B cell (primary cell): ENCODE measurements around the gene IL5RA. TPM values are rescaled to one million over a fixed set of nuclear protein-coding genes. Genes with fewer than 3 reads are reported as not detected.

Experiments
- ATAC-seq: fragments of 200-7000 bp; cut with Tn5 transposase; one replicate; pipeline ENCODE4 v1.10.0; 2021; ENCODE audit warnings: low read depth, mild to moderate bottlenecking, moderate number of reproducible peaks, moderate library complexity
- CTCF ChIA-PET: fragments of 350-600 bp; sonication (Branson Sonifier 250); formaldehyde crosslinking; loops from one replicate; lab custom pipeline; 2021; ENCODE audit warnings: antibody characterized with exemption, inconsistent platforms; lab: Charles Lee
- POLR2A ChIA-PET: fragments of 350-600 bp; sonication (Branson Sonifier 250); formaldehyde crosslinking; loops from one replicate; lab custom pipeline; 2021; ENCODE audit warnings: antibody characterized with exemption; lab: Charles Lee
- DNase-seq: peaks from one replicate; pipeline ENCODE4 v3.0.0; 2013
- H2AFZ ChIP-seq: 2 replicates; pipeline ENCODE4 v1.6.1; 2012; ENCODE audit warnings: mild to moderate bottlenecking, low read depth, low read length; ENCODE audit not compliant: insufficient read depth, poor library complexity, severe bottlenecking
- H3K27ac ChIP-seq, 2 donors: 1 replicate in 1 of 2; 2 replicates in 1 of 2; pipeline ENCODE4 v1.5.1; 2012 to 2013; ENCODE audit warnings: low read length in 2 of 2, mild to moderate bottlenecking in 2 of 2, moderate library complexity in 1 of 2
- H3K27me3 ChIP-seq, 4 experiments: fragments of 200-600 bp in 1 of 4; sonication (generic) in 1 of 4; replicated peaks in 1 of 4; 1 replicate in 2 of 4; 2 replicates in 2 of 4; pipeline versions ENCODE4 v1.6.1 to v1.7.0; 2013 to 2016; ENCODE audit warnings: low read length in 3 of 4, mild to moderate bottlenecking in 2 of 4, mixed read lengths in 1 of 4, moderate library complexity in 1 of 4; ENCODE audit not compliant: insufficient read depth in 4 of 4, control insufficient read depth in 3 of 4; ENCODE audit errors: control extremely low read depth in 1 of 4
- H3K36me3 ChIP-seq, 2 experiments: replicated peaks in 1 of 2; 1 replicate in 1 of 2; 2 replicates in 1 of 2; pipeline versions ENCODE4 v1.6.1 to v1.7.1; 2013; ENCODE audit warnings: low read length in 1 of 2; ENCODE audit not compliant: insufficient read depth in 2 of 2, control insufficient read depth in 1 of 2; ENCODE audit errors: control extremely low read depth in 1 of 2, extremely low read depth in 1 of 2
- H3K4me1 ChIP-seq, 2 donors: fragments of 200-600 bp in 1 of 2; sonication (generic) in 1 of 2; 1 replicate in 1 of 2; 2 replicates in 1 of 2; pipeline versions ENCODE4 v1.5.1 to v1.6.1; 2013 to 2017; ENCODE audit warnings: low read length in 2 of 2; ENCODE audit not compliant: control insufficient read depth in 2 of 2, insufficient read depth in 2 of 2
- H3K4me2 ChIP-seq: replicated peaks from 2 replicates; pipeline ENCODE3; 2012; ENCODE audit warnings: mild to moderate bottlenecking, low read depth, low read length; ENCODE audit not compliant: poor library complexity, severe bottlenecking
- H3K4me3 ChIP-seq, 5 experiments: fragments of 200-600 bp in 1 of 5; sonication (generic) in 1 of 5; 1 replicate in 3 of 5; 2 replicates in 2 of 5; pipeline versions ENCODE4 v1.5.1 to v1.7.0; 2011 to 2016; ENCODE audit warnings: low read length in 4 of 5, mild to moderate bottlenecking in 4 of 5, low read depth in 2 of 5, control low read depth in 1 of 5, moderate library complexity in 1 of 5; ENCODE audit not compliant: insufficient read depth in 1 of 5; ENCODE audit errors: control extremely low read depth in 1 of 5, extremely low read depth in 1 of 5
- H3K79me2 ChIP-seq: fragments of 200-600 bp; sonication (generic); one replicate; pipeline ENCODE4 v1.6.0; 2016; ENCODE audit warnings: low read length; ENCODE audit not compliant: control insufficient read depth, insufficient read depth
- H3K9ac ChIP-seq: fragments of 200-600 bp; sonication (generic); 2 replicates; pipeline ENCODE4 v1.6.1; 2017; ENCODE audit warnings: mild to moderate bottlenecking, low read length, moderate library complexity
- H3K9me3 ChIP-seq, 3 donors: one replicate each; pipeline versions ENCODE4 v1.6.1 to v1.7.1; 2013; ENCODE audit warnings: low read length in 2 of 3; ENCODE audit not compliant: control insufficient read depth in 2 of 3, insufficient read depth in 1 of 3; ENCODE audit errors: control extremely low read depth in 1 of 3
- H4K20me1 ChIP-seq: 2 replicates; pipeline ENCODE4 v1.6.0; 2012; ENCODE audit warnings: mild to moderate bottlenecking, low read length; ENCODE audit not compliant: insufficient read depth, control insufficient read depth, poor library complexity, severe bottlenecking
- H3K27ac Mint-ChIP-seq: one replicate; pipeline ENCODE4 v1.8.0; 2021; ENCODE audit warnings: mixed read lengths
- H3K27me3 Mint-ChIP-seq: one replicate; pipeline ENCODE4 v1.8.0; 2021; ENCODE audit warnings: mixed read lengths
- H3K4me1 Mint-ChIP-seq: one replicate; pipeline ENCODE4 v1.8.0; 2021; ENCODE audit warnings: mixed read lengths
- H3K4me3 Mint-ChIP-seq: one replicate; pipeline ENCODE4 v1.8.0; 2021; ENCODE audit warnings: mixed read lengths
- H3K9me3 Mint-ChIP-seq: one replicate; pipeline ENCODE4 v1.8.0; 2022; ENCODE audit warnings: mixed read lengths; ENCODE audit not compliant: insufficient read depth
- CTCF ChIP-seq: fragments of 200-600 bp; IDR thresholded peaks from one replicate; pipeline ENCODE4 v1.8.0; 2022; ENCODE audit warnings: antibody characterized with exemption, mild to moderate bottlenecking
- EZH2 ChIP-seq: IDR thresholded peaks from 2 replicates; pipeline ENCODE4 v1.6.1; 2012; ENCODE audit warnings: borderline replicate concordance, low read depth, mild to moderate bottlenecking, moderate library complexity, low read length; ENCODE audit not compliant: insufficient read depth, poor library complexity, severe bottlenecking
- WGBS: methylation state at CpG from one replicate; pipeline ENCODE4 v1.1.5; 2013; ENCODE audit warnings: missing lambda C conversion rate; ENCODE audit not compliant: insufficient coverage; 5-methylcytosine and 5-hydroxymethylcytosine counted together
- intact Hi-C: fragments of 100-400 bp; cut with micrococcal nuclease; formaldehyde crosslinking; loops from one replicate; pipeline ENCODE4 v1.10.0; 2022
- polyA plus RNA-seq: library from polyadenylated mRNA; depleted of rRNA; stranded (reverse); fragments of >200 nt; gene quantifications from 2 replicates; pipeline ENCODE4 v1.2.3, GENCODE V29; 2012
- small RNA-seq: library from RNA; depleted of rRNA; stranded (forward); fragments of <200 nt; gene quantifications from one replicate; pipeline ENCODE3, GENCODE V24; 2012; ENCODE audit warnings: low replicate concordance, low read depth; ENCODE audit not compliant: insufficient read length
- total RNA-seq, 2 donors: library from RNA; stranded (reverse); fragments of 120-200 nt in 1 of 2; gene quantifications; 1 replicate in 1 of 2; 2 replicates in 1 of 2; pipeline versions ENCODE4 v1.2.3 to v1.2.4, GENCODE V29; 2013 to 2022

IL5RA gene
- total and polyA plus RNA-seq, 2 donors (not counting 1 experiment from before 2014, with no cell fraction given), result 1.0 to 2.6 TPM

DNA sequence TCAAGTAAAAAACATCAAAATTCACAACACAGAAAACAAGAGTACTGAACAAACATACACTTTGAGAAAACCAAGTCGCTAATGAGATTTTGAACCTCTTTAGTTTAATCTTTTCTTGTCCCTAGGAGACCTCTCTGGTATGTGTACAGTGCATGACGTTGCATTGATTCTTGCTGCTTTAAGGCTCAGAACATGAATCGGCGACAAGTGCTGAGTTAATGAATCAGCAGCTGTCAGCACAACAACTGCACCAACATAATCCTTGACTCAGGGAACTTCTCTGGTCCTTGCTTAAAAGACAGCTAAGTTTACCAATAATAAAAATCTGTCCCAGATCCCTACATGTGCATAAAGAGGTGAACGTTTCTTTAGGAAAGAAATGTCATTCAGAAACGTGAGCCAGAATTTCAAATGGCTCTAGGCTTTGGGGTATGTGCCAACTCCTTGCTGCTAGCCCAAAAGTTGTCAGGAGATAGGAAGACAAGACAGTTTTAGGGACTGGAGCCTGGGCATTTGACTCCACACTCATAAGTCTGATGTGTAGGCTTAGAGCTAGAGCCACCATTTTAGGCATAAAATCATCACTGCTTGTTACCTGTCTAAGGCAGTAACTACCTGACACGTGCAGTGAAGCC, 86.9 kb downstream of the IL5RA start:
- H3K36me3 ChIP-seq, result no peaks in the 10 kb centered on the region
- H3K9me3 ChIP-seq, result no peaks in the 10 kb centered on the region
- TF ChIP-seq CTCF, result no peak
- TF ChIP-seq EZH2, result no peak
- H3K4me2 ChIP-seq, result no peak overlapping the region
- H2AFZ ChIP-seq, result no peak overlapping the region
- peaks cover 21% of the 10 kb centered on the region for H3K27me3 Mint-ChIP-seq
- peaks cover 0 to 14% (median 6%) of the 10 kb centered on the region in 4 experiments for H3K27me3 ChIP-seq
- intact Hi-C loops, result no loop called here
- no peak overlapping the region for H3K4me3 ChIP-seq
- no peak overlapping the region for H3K27ac ChIP-seq
- H3K4me1 Mint-ChIP-seq, result peaks cover under 1% of the 10 kb centered on the region
- no peaks in the 10 kb centered on the region for H3K9me3 Mint-ChIP-seq
- H3K4me3 Mint-ChIP-seq, result no peak overlapping the region
- H3K9ac ChIP-seq, result no peak overlapping the region
- H3K4me1 ChIP-seq, result no peaks in the 10 kb centered on the region
- DNase-seq (no peak), ATAC-seq (no peak)
- no peaks in the 10 kb centered on the region for H4K20me1 ChIP-seq
- CTCF ChIA-PET, result no interaction called here
- WGBS, result 78% methylated on average over 3 of the region's 7 CpGs
- no peak overlapping the region for H3K27ac Mint-ChIP-seq
- POLR2A ChIA-PET, result no interaction called here
- H3K79me2 ChIP-seq, result no peaks in the 10 kb centered on the region

- CTCF ChIA-PET, result no interaction called here
- Histone ChIP-seq H3K27me3 (peaks cover 0 to 14% (median 8%) of the 10 kb centered on the region in 4 experiments), H3K79me2 (no peaks in the 10 kb centered on the region), H3K27ac (no peak overlapping the region), H3K4me3 (no peak overlapping the region), H4K20me1 (no peaks in the 10 kb centered on the region), H3K4me2 (no peak overlapping the region), H3K9ac (no peak overlapping the region), H3K9me3 (no peaks in the 10 kb centered on the region), H3K4me1 (no peaks in the 10 kb centered on the region), H2AFZ (no peak overlapping the region), H3K36me3 (no peaks in the 10 kb centered on the region)
- 95% methylated on average over 6 of the region's 7 CpGs for WGBS
- no peaks in the 10 kb centered on the region for H3K4me1 Mint-ChIP-seq
- H3K27ac Mint-ChIP-seq, result no peak overlapping the region
- ATAC-seq (no peak), DNase-seq (no peak)
- no peaks in the 10 kb centered on the region for H3K9me3 Mint-ChIP-seq
- POLR2A ChIA-PET, result no interaction called here
- intact Hi-C loops, result no loop called here
- no peak overlapping the region for H3K4me3 Mint-ChIP-seq
- TF ChIP-seq CTCF, result no peak
- no peak for TF ChIP-seq EZH2
- peaks cover 32% of the 10 kb centered on the region for H3K27me3 Mint-ChIP-seq
These were observed 90.0 kb downstream of the IL5RA start for GRCh38 chr3:3020209-3020608.

Small RNA genes lying within 50 kb of the gene (small RNA-seq; reads per million reads assigned to genes)
- not detected for gene RF00416

Other genes starting within 250 kb of the IL5RA start
- 40.6 and 52.8 TPM in 2 replicates for gene TRNT1, start 16.6 kb upstream of the IL5RA start, total RNA-seq
- 4.5 and 6.6 TPM in 2 replicates for gene TRNT1, start 16.6 kb upstream of the IL5RA start, polyA plus RNA-seq
- gene CRBN, start 69.3 kb upstream of the IL5RA start, total RNA-seq, result 92.6 and 95.1 TPM in 2 replicates
- gene CRBN, start 69.3 kb upstream of the IL5RA start, polyA plus RNA-seq, result 62.0 and 67.1 TPM in 2 replicates